IMR-90 (cell line): ENCODE results near the gene NFRKB.
"Not testable (repeated sequence)": the region's sequence is repeated elsewhere in the genome, so short reads cannot be mapped to it uniquely, and the experiment has no call there.

Source experiments
- BHLHE40 ChIP-seq: fragments of 150-350 bp; IDR thresholded peaks from 2 replicates; pipeline ENCODE4 v1.6.1; 2016; ENCODE audit warnings: mild to moderate bottlenecking, low read depth, low read length
- CEBPB ChIP-seq: IDR thresholded peaks from 2 replicates; pipeline ENCODE4 v1.6.1; 2012; ENCODE audit warnings: low read depth, low read length, improper control_type of control experiment
- MAZ ChIP-seq: IDR thresholded peaks from 2 replicates; pipeline ENCODE4 v1.6.1; 2012; ENCODE audit warnings: low read depth, mild to moderate bottlenecking, low read length, improper control_type of control experiment, moderate library complexity, borderline replicate concordance
- MXI1 ChIP-seq: IDR thresholded peaks from 2 replicates; pipeline ENCODE4 v1.6.1; 2012; ENCODE audit warnings: low read depth, mild to moderate bottlenecking, low read length, moderate library complexity, borderline replicate concordance
- NFE2L2 ChIP-seq: fragments of 150-350 bp; IDR thresholded peaks from 2 replicates; pipeline ENCODE4 v1.6.1; 2016; ENCODE audit warnings: low read depth, mild to moderate bottlenecking, low read length
- RFX5 ChIP-seq: IDR thresholded peaks from 2 replicates; pipeline ENCODE4 v1.8.0; 2012; ENCODE audit warnings: low read depth, mild to moderate bottlenecking, low read length, moderate library complexity
- SMC3 ChIP-seq: fragments of 150-350 bp; IDR thresholded peaks from 2 replicates; pipeline ENCODE4 v1.6.1; 2016; ENCODE audit warnings: low read depth, mild to moderate bottlenecking, antibody characterized with exemption, low read length, moderate library complexity
- TF ChIP-seq, protein P1 (sequence below): conservative IDR thresholded peaks from 2 replicates; pipeline ENCODE4 v1.5.1; 2012; ENCODE audit warnings: mild to moderate bottlenecking, low read depth, low read length, improper control_type of control experiment
- TF ChIP-seq, protein P2 (sequence below): fragments of 150-350 bp; IDR thresholded peaks from 2 replicates; pipeline ENCODE4 v1.6.1; 2017; ENCODE audit warnings: mild to moderate bottlenecking, antibody characterized with exemption, low read length, low read depth

DNA sequence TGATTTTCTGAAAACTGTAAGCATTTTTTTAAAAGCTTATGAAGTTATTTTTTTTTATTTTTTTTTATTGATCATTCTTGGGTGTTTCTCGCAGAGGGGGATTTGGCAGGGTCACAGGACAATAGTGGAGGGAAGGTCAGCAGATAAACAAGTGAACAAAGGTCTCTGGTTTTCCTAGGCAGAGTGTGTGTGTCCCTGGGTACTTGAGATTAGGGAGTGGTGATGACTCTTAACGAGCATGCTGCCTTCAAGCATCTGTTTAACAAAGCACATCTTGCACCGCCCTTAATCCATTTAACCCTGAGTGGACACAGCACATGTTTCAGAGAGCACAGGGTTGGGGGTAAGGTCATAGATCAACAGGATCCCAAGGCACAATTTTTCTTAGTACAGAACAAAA is 48.0 kb downstream of the NFRKB start:
- TF ChIP-seq BHLHE40, CEBPB, RFX5, MXI1, SMC3, NFE2L2, MAZ: not testable (repeated sequence)
- TF ChIP-seq, protein P1, sequence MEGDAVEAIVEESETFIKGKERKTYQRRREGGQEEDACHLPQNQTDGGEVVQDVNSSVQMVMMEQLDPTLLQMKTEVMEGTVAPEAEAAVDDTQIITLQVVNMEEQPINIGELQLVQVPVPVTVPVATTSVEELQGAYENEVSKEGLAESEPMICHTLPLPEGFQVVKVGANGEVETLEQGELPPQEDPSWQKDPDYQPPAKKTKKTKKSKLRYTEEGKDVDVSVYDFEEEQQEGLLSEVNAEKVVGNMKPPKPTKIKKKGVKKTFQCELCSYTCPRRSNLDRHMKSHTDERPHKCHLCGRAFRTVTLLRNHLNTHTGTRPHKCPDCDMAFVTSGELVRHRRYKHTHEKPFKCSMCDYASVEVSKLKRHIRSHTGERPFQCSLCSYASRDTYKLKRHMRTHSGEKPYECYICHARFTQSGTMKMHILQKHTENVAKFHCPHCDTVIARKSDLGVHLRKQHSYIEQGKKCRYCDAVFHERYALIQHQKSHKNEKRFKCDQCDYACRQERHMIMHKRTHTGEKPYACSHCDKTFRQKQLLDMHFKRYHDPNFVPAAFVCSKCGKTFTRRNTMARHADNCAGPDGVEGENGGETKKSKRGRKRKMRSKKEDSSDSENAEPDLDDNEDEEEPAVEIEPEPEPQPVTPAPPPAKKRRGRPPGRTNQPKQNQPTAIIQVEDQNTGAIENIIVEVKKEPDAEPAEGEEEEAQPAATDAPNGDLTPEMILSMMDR, result not testable (repeated sequence)
- TF ChIP-seq, protein P2, sequence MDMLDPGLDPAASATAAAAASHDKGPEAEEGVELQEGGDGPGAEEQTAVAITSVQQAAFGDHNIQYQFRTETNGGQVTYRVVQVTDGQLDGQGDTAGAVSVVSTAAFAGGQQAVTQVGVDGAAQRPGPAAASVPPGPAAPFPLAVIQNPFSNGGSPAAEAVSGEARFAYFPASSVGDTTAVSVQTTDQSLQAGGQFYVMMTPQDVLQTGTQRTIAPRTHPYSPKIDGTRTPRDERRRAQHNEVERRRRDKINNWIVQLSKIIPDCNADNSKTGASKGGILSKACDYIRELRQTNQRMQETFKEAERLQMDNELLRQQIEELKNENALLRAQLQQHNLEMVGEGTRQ, result not testable (repeated sequence)
